GM13976 (cell line): ENCODE measurements around the gene OR51I2.

Experiments used
- DNase-seq: peaks from one replicate; pipeline ENCODE4 v3.0.0; 2012; ENCODE audit warnings: low spot score
- in situ Hi-C: fragments of 300-500 bp; cut with MboI; formaldehyde crosslinking; loops from one replicate; pipeline ENCODE4 v1.12.0; 2022; ENCODE audit warnings: low sequenced_read_pairs, mixed read lengths, inconsistent platforms; ENCODE audit not compliant: unreplicated experiment
- TF ChIP-seq, protein P1 (sequence below): IDR thresholded peaks from 2 replicates; pipeline ENCODE4 v1.5.1; 2012; ENCODE audit warnings: borderline replicate concordance, mild to moderate bottlenecking; ENCODE audit not compliant: insufficient read depth; ENCODE audit errors: extremely low read depth, missing control alignments, control extremely low read depth

The OR51I2 gene

DNA sequence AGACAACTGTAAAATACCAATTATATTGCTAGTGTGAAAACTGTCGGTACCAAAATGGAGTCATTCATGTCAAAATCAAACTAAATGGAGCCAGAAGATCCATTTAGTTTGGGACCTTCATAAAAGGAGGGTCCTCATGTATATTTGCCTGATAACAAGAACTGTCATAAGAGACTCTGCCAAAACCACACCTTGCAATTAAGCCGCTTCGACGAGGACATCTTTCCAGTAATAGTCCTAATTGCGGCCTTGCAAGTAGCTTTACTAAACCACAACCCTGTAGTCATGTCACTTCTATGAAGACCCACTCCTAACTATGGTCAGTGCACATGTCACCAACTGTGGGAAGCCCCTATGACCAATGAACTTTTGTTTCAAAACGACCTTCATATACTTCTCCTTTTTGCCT is 51.3 kb downstream of the OR51I2 start:
- TF ChIP-seq, protein P1, sequence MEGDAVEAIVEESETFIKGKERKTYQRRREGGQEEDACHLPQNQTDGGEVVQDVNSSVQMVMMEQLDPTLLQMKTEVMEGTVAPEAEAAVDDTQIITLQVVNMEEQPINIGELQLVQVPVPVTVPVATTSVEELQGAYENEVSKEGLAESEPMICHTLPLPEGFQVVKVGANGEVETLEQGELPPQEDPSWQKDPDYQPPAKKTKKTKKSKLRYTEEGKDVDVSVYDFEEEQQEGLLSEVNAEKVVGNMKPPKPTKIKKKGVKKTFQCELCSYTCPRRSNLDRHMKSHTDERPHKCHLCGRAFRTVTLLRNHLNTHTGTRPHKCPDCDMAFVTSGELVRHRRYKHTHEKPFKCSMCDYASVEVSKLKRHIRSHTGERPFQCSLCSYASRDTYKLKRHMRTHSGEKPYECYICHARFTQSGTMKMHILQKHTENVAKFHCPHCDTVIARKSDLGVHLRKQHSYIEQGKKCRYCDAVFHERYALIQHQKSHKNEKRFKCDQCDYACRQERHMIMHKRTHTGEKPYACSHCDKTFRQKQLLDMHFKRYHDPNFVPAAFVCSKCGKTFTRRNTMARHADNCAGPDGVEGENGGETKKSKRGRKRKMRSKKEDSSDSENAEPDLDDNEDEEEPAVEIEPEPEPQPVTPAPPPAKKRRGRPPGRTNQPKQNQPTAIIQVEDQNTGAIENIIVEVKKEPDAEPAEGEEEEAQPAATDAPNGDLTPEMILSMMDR: no peak
- in situ Hi-C loops: no loop called here
- no peak for DNase-seq

DNA sequence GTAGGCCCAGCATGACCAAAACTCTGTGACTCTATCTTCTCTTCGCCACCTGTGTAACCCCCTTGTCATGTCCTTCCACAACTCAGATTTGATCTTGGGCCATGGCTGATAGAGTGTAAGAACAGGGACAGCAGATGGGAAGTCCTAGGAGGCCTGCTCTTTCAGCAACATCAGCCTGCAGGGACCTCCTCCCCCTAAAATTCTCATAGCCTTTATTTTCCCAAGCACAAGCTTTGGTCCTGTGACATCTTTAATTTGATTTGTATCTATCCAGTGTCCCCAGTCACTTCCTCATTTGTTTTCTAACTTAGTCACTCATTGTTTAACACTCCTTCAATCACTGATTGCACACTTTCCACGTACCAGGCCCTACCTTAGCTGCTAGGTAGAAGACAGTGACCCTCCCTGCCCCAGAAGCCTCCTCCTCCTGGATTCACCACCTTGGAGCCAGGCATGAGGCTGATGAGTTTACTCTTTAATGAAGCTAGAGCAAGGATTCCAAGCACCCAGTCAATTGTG is 55.3 kb downstream of the OR51I2 start:
- DNase-seq: no peak
- TF ChIP-seq, protein P1: no peak
- in situ Hi-C loops: no loop called here

DNA sequence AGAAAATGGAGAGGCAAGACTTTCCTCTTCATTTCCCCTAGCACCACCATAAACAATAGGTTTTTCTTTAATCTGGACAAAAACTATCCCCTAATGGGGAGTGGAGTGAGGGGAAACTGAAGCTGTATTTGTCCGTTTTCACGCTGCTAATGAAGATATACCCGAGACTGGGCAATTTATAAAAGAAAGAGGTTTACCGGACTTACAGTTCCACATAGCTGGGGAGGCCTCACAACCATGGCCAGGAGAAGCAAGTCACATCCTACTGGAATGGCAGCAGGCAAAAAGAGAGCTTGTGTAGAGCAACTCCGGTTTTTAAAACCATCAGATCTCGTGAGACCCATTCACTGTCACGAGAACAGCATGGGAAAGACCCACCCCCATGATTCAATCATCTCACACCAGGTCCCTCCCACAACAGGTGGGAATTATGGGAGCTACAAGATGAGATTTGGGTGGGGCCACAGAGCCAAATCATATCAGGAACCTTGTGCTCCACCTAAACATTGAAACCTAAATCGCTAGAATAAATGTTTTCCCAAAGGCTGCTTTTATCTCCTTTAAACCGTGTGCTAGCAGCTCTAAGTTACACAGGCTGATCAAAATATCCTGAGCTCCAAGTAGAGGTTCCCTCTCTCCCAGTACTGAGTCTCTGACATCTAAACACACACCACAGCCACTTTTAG is 56.4 kb downstream of the OR51I2 start:
- no peak for DNase-seq
- in situ Hi-C loops: no loop called here
- TF ChIP-seq, protein P1: no peak
